T-cell (primary cell): Measurements from ENCODE around the gene CTNS. TPM values are rescaled to one million over a fixed set of nuclear protein-coding genes. Genes with fewer than 3 reads are reported as not detected.
A peak's percentile ranks its signal among the peaks of the same experiment; 100 is the strongest.

ENCODE experiments used
- ATAC-seq, 4 experiments: fragments of 200-7000 bp in 3 of 4; fragments of 150-1000 bp in 1 of 4; cut with Tn5 transposase; replicated peaks in 1 of 4; 1 replicate in 3 of 4; 2 replicates in 1 of 4; pipeline ENCODE4 v1.10.0; 2021; ENCODE audit warnings: moderate library complexity in 3 of 4, mild to moderate bottlenecking in 2 of 4, moderate number of reproducible peaks in 1 of 4
- CTCF ChIA-PET, 2 donors: fragments of 300-600 bp; sonication (Branson Sonifier 250); formaldehyde crosslinking; loops; one replicate each; lab custom pipeline; 2022; ENCODE audit warnings: antibody characterized with exemption in 2 of 2; lab: Charles Lee
- POLR2A ChIA-PET, 2 donors: fragments of 300-600 bp; sonication (Branson Sonifier 250); formaldehyde crosslinking; loops; one replicate each; lab custom pipeline; 2022; ENCODE audit warnings: antibody characterized with exemption in 2 of 2; lab: Charles Lee
- DNase-seq, 35 experiments: peaks; one replicate each; pipeline versions ENCODE4 v3.0.0 to v3.0.0-alpha.2; 2013 to 2023
- H3K27ac ChIP-seq: one replicate; pipeline ENCODE4 v1.5.1; 2013; ENCODE audit warnings: low read length
- H3K27me3 ChIP-seq, 2 experiments: replicated peaks in 1 of 2; 1 replicate in 1 of 2; 2 replicates in 1 of 2; pipeline versions ENCODE4 v1.6.1 to v1.7.0; 2013; ENCODE audit warnings: low read length in 1 of 2, mixed read lengths in 1 of 2; ENCODE audit not compliant: control insufficient read depth in 2 of 2, insufficient read depth in 2 of 2; ENCODE audit errors: extremely low read depth in 1 of 2
- H3K36me3 ChIP-seq, 2 donors: 1 replicate in 1 of 2; 2 replicates in 1 of 2; pipeline versions ENCODE4 v1.6.1 to v1.7.0; 2013; ENCODE audit warnings: low read length in 1 of 2; ENCODE audit not compliant: control insufficient read depth in 2 of 2, insufficient read depth in 1 of 2; ENCODE audit errors: extremely low read depth in 1 of 2
- H3K4me1 ChIP-seq, 2 experiments: 1 replicate in 1 of 2; 2 replicates in 1 of 2; pipeline versions ENCODE4 v1.6.1 to v1.7.0; 2013; ENCODE audit warnings: low read length in 2 of 2, mixed read lengths in 1 of 2; ENCODE audit not compliant: insufficient read depth in 2 of 2, control insufficient read depth in 1 of 2; ENCODE audit errors: extremely low read depth in 1 of 2
- H3K4me3 ChIP-seq, 2 donors: 1 replicate in 1 of 2; 2 replicates in 1 of 2; pipeline versions ENCODE4 v1.5.1 to v1.7.0; 2013; ENCODE audit warnings: mild to moderate bottlenecking in 2 of 2, low read length in 1 of 2, moderate library complexity in 1 of 2; ENCODE audit not compliant: control insufficient read depth in 1 of 2; ENCODE audit errors: extremely low read depth in 1 of 2
- H3K9me3 ChIP-seq: 2 replicates; pipeline ENCODE4 v1.7.0; 2013
- H3K27ac Mint-ChIP-seq, 2 donors: one replicate each; pipeline ENCODE4 v1.8.0; 2020 to 2021; ENCODE audit warnings: mild to moderate bottlenecking in 2 of 2, mixed read lengths in 2 of 2
- H3K27me3 Mint-ChIP-seq, 2 donors: one replicate each; pipeline ENCODE4 v1.8.0; 2021 to 2022; ENCODE audit warnings: mixed read lengths in 2 of 2
- H3K36me3 Mint-ChIP-seq: one replicate; pipeline ENCODE4 v1.8.0; 2021; ENCODE audit warnings: mixed read lengths
- H3K4me1 Mint-ChIP-seq, 3 donors: one replicate each; pipeline ENCODE4 v1.8.0; 2020 to 2022; ENCODE audit warnings: mixed read lengths in 3 of 3, mild to moderate bottlenecking in 1 of 3
- H3K4me3 Mint-ChIP-seq, 3 donors: one replicate each; pipeline ENCODE4 v1.8.0; 2020 to 2022; ENCODE audit warnings: mild to moderate bottlenecking in 3 of 3, mixed read lengths in 3 of 3, moderate library complexity in 3 of 3
- H3K9me3 Mint-ChIP-seq, 3 donors: one replicate each; pipeline ENCODE4 v1.8.0; 2020 to 2022; ENCODE audit warnings: mixed read lengths in 3 of 3
- WGBS: methylation state at CpG from one replicate; pipeline ENCODE4 v1.1.5; 2013; ENCODE audit warnings: missing lambda C conversion rate; ENCODE audit not compliant: insufficient coverage; 5-methylcytosine and 5-hydroxymethylcytosine counted together
- total RNA-seq, 35 experiments: library from RNA in 6 of 35; stranded (reverse) in 6 of 35; fragments of 120-200 nt in 1 of 35; gene quantifications; one replicate each; pipeline versions ENCODE4 v1.2.1 to v1.2.4 and lab custom pipeline; 2013 to 2026

CTNS gene
- total RNA-seq, 5 donors from 2014 or later (not counting 1 experiment from before 2014, with no cell fraction given) = 7.1 to 15.9 (median 11.4) TPM

- WGBS = under 1% methylated on average over 32 of the region's 32 CpGs
- Mint-ChIP-seq H3K4me1 (peaks cover 20 to 42% (median 32%) of the 10 kb centered on the region in 3 donors), H3K36me3 (peaks cover 3% of the 10 kb centered on the region), H3K27me3 (no peaks in the 10 kb centered on the region), H3K27ac (peak overlapping the region; percentile 76 to 84), H3K4me3 (peak overlapping the region; percentile 88 to 92 (median 91)), H3K9me3 (no peaks in the 10 kb centered on the region)
- peaks cover 7 to 29% of the 10 kb centered on the region in 2 experiments for H3K4me1 ChIP-seq
- no peaks in the 10 kb centered on the region for H3K9me3 ChIP-seq
- no peaks in the 10 kb centered on the region for H3K27me3 ChIP-seq
- H3K4me3 ChIP-seq = peak overlapping the region; percentile 80 to 100
- ChIA-PET CTCF (no interaction called here), POLR2A (no interaction called here)
- DNase-seq (no peak), ATAC-seq (no peak)
- peak overlapping the region; percentile 70 for H3K27ac ChIP-seq
- peaks cover 0 to 13% of the 10 kb centered on the region in 2 donors for H3K36me3 ChIP-seq
Observed at GRCh38 chr17:3669085-3669347, 32.5 kb downstream of the CTNS start.

GRCh38 chr17:3669548-3669947 lies 33.0 kb downstream of the CTNS start:
- WGBS = 60% methylated on average over 5 of the region's 12 CpGs
- peak overlapping the region; percentile 76 to 84 for H3K27ac Mint-ChIP-seq
- POLR2A ChIA-PET = no interaction called here
- Histone ChIP-seq H3K27me3 (no peaks in the 10 kb centered on the region), H3K27ac (no peak overlapping the region), H3K4me1 (peaks cover 7 to 29% of the 10 kb centered on the region in 2 experiments), H3K36me3 (peaks cover 0 to 13% of the 10 kb centered on the region in 2 donors), H3K9me3 (no peaks in the 10 kb centered on the region), H3K4me3 (peak overlapping the region; percentile 80 to 100)
- no peaks in the 10 kb centered on the region for H3K27me3 Mint-ChIP-seq
- DNase-seq = no peak
- peak overlapping the region; percentile 88 to 92 (median 91) for H3K4me3 Mint-ChIP-seq
- CTCF ChIA-PET = no interaction called here
- peaks cover 20 to 42% (median 32%) of the 10 kb centered on the region in 3 donors for H3K4me1 Mint-ChIP-seq
- H3K36me3 Mint-ChIP-seq = peaks cover 3% of the 10 kb centered on the region
- H3K9me3 Mint-ChIP-seq = no peaks in the 10 kb centered on the region
- no peak for ATAC-seq

GRCh38 chr17:3672571-3672970 lies 36.0 kb downstream of the CTNS start:
- Histone ChIP-seq H3K27me3 (no peaks in the 10 kb centered on the region), H3K27ac (no peak overlapping the region), H3K36me3 (peaks cover 3 to 15% of the 10 kb centered on the region in 2 donors), H3K9me3 (no peaks in the 10 kb centered on the region), H3K4me1 (peaks cover 7 to 25% of the 10 kb centered on the region in 2 experiments), H3K4me3 (no peak overlapping the region)
- H3K9me3 Mint-ChIP-seq = no peaks in the 10 kb centered on the region
- DNase-seq (no peak), ATAC-seq (no peak)
- WGBS = 100% methylated on average over 1 of the region's 4 CpGs
- CTCF ChIA-PET = no interaction called here
- H3K4me1 Mint-ChIP-seq = peaks cover 14 to 25% (median 21%) of the 10 kb centered on the region in 3 donors
- POLR2A ChIA-PET = no interaction called here
- peaks cover 4% of the 10 kb centered on the region for H3K36me3 Mint-ChIP-seq
- H3K27ac Mint-ChIP-seq = no peak overlapping the region
- H3K27me3 Mint-ChIP-seq = no peaks in the 10 kb centered on the region
- no peak overlapping the region for H3K4me3 Mint-ChIP-seq

- Histone ChIP-seq H3K4me1 (peaks cover 0 to 5% of the 10 kb centered on the region in 2 experiments), H3K27ac (no peak overlapping the region), H3K36me3 (peaks cover 12 to 21% of the 10 kb centered on the region in 2 donors), H3K9me3 (no peaks in the 10 kb centered on the region), H3K4me3 (no peak overlapping the region), H3K27me3 (no peaks in the 10 kb centered on the region)
- Mint-ChIP-seq H3K27me3 (no peaks in the 10 kb centered on the region), H3K27ac (peak overlapping the region; percentile 39 to 70), H3K4me3 (no peak overlapping the region), H3K9me3 (no peaks in the 10 kb centered on the region), H3K36me3 (peaks cover 4% of the 10 kb centered on the region), H3K4me1 (peaks cover 0 to 8% (median 6%) of the 10 kb centered on the region in 3 donors)
- DNase-seq = no peak
- no peak for ATAC-seq
- ChIA-PET POLR2A (no interaction called here), CTCF (interaction anchor here (0.5 to 0.7 kb wide), 3 partner anchors 39 to 400 kb away, joined by 3 to 7 read pairs (median 4); partner anchors contain the start of gene CTNS (in 1 of the 2))
- 97% methylated on average over 4 of the region's 11 CpGs for WGBS
Observed at GRCh38 chr17:3675886-3676285, 39.3 kb downstream of the CTNS start.

GRCh38 chr17:3678095-3678820 lies 41.7 kb downstream of the CTNS start:
- H3K36me3 ChIP-seq = peaks cover 12 to 13% of the 10 kb centered on the region in 2 donors
- peaks cover 10 to 18% (median 16%) of the 10 kb centered on the region in 3 donors for H3K4me1 Mint-ChIP-seq
- H3K4me3 ChIP-seq = no peak overlapping the region
- POLR2A ChIA-PET = no interaction called here
- 87% methylated on average over 15 of the region's 16 CpGs for WGBS
- H3K4me1 ChIP-seq = peaks cover 0 to 17% of the 10 kb centered on the region in 2 experiments
- peaks cover 4% of the 10 kb centered on the region for H3K36me3 Mint-ChIP-seq
- ATAC-seq (no peak), DNase-seq (no peak)
- no peak overlapping the region for H3K4me3 Mint-ChIP-seq
- H3K27me3 Mint-ChIP-seq = no peaks in the 10 kb centered on the region
- CTCF ChIA-PET = no interaction called here
- H3K27ac ChIP-seq = no peak overlapping the region
- no peaks in the 10 kb centered on the region for H3K9me3 ChIP-seq
- H3K9me3 Mint-ChIP-seq = no peaks in the 10 kb centered on the region
- H3K27me3 ChIP-seq = no peaks in the 10 kb centered on the region
- H3K27ac Mint-ChIP-seq = peak overlapping the region in 1 of 2 donors; percentile 34

GRCh38 chr17:3678821-3679530 lies 42.4 kb downstream of the CTNS start:
- no peaks in the 10 kb centered on the region for H3K27me3 Mint-ChIP-seq
- H3K9me3 ChIP-seq = no peaks in the 10 kb centered on the region
- ATAC-seq = no peak
- H3K27me3 ChIP-seq = no peaks in the 10 kb centered on the region
- H3K9me3 Mint-ChIP-seq = no peaks in the 10 kb centered on the region
- H3K4me1 ChIP-seq = peaks cover 0 to 19% of the 10 kb centered on the region in 2 experiments
- peak overlapping the region in 1 of 2 donors; percentile 34 for H3K27ac Mint-ChIP-seq
- H3K27ac ChIP-seq = no peak overlapping the region
- ChIA-PET CTCF (no interaction called here), POLR2A (no interaction called here)
- H3K4me1 Mint-ChIP-seq = peaks cover 12 to 19% (median 17%) of the 10 kb centered on the region in 3 donors
- H3K36me3 ChIP-seq = peaks cover 13% of the 10 kb centered on the region in 2 donors
- no peak overlapping the region for H3K4me3 ChIP-seq
- H3K4me3 Mint-ChIP-seq = no peak overlapping the region
- H3K36me3 Mint-ChIP-seq = peaks cover 4% of the 10 kb centered on the region
- WGBS = 93% methylated on average over 17 of the region's 27 CpGs
- DNase-seq = no peak
